CD4-positive, alpha-beta T cell treated with Interleukin-17A for 4 hours (primary cell): Measurements from ENCODE around the gene S100A5.

Experiments used
- DNase-seq: peaks from one replicate; pipeline ENCODE4 v3.0.0-alpha.2; 2020; ENCODE audit warnings: mixed read lengths

The S100A5 gene

DNA sequence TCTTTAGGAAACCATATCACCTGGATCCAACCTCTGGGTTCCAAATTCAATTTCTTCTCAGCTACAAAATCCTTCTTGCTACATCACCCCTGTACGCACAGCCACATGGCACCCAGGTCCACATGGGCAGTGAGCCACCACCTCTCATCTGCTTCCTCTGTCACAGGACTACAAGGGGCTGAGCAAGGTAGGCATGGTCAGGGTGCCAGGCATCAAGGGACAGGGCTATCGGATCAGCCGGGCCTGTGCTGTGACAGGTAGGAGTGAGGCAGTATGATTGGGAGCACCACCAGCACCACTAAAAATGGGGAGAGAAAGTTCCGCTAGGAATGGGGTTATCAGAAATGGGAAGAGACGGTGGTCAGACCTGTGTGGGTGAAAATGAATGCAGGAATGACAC lies 34.3 kb downstream of the S100A5 start:
- no peak for DNase-seq

DNA sequence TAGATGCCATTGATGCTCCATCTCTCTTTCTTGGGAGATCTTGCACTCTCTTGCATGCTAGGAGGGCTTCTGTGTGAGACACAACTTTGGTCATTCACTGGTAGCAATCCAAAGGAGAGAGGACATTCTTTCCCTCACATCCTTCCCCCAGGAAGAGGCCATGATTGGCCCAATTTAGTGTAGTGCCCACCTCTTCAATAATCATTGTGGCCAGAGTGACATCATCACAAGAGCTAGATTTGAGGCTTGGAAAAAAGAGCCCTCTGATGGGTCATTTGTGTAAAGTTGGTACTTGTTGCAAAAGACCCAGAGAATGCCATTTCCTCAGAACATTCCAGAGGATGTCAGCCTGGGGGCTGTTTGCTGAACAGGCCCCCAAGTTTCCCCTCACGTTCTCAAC lies 35.2 kb downstream of the S100A5 start:
- DNase-seq, result no peak

DNA sequence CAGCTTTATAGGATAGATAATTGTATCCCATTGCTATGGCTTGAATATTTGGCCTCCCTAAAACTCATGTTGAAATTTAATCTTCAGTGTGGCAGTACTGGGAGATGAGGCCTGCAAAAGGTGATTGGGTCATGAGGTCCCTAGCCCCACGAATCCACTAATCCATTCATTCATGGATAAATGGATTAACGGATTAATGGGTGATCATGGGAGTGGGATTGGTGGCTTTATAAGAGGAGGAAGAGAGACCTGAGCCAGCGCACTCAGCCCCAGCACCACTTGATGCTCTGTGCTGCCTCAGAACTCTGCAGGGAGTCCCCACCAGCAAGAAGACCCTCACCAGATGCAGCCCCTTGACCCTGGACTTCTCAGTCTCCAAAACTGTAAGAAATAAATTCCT lies 37.0 kb downstream of the S100A5 start:
- no peak for DNase-seq

DNA sequence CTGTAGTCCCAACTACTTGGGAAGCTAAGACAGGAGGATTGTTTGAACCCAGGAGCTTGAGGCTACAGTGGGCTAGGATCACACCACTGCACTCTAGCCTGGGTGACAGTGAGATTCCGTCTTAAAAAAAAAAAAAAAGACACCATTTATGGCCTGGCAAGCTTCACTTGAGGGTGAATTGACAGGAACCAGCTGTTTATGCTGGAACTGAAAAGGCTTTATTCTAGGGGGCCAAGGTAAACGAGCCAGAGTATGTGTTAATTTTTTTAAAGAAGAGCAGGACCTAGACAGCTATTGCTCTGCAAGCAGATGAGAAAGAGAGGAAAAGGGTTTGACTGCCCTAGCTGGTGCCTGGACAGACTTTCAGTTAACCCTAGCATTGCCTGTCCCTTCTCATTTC lies 42.0 kb downstream of the S100A5 start:
- DNase-seq, result no peak

DNA sequence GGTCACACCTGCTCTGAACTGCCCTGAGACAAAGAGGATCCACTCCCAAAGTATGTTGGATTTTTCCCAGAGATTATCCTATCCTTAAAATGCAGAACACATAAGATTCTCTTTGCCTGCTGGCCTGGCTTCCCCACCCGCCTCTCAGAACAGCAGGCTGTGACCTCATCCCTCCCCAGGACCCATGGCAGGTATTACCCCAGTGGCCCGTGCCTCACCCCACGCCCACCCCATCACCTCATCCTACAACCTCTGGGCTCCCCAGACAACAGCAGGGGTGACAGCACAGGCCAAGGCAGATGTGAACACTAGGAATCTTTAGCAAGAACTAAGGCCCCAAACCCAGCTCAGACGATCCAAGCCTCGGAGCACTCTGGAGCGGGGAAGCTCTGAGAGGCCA lies 45.2 kb downstream of the S100A5 start:
- no peak for DNase-seq

DNA sequence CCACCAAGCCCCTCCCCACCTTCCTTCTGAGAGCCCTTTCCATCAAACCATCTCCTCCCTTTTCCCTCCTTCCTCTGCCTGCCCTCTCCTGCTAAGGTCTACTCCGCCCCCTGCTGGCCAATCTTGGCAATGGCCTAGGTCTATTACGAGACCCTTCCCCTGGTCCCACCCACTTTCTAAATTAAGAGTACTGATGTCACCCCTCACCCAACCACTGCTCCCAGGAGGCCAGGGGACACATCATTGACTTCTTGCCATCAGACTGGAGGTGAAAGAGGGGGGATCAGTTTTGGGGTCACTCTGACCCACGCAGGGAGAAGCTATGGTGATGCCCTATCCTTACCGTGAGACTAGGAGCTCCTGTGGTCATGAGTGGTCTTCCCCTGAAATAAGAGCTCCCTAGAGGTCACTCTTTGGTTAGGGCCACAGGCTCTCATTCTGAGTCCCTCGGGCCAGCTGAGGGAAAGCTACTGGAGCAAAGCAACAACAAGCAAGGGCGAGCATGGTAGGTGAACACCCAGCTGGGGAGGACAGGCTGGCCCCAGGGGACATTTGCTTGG lies 45.7 kb downstream of the S100A5 start:
- DNase-seq, result peak; percentile 82

DNA sequence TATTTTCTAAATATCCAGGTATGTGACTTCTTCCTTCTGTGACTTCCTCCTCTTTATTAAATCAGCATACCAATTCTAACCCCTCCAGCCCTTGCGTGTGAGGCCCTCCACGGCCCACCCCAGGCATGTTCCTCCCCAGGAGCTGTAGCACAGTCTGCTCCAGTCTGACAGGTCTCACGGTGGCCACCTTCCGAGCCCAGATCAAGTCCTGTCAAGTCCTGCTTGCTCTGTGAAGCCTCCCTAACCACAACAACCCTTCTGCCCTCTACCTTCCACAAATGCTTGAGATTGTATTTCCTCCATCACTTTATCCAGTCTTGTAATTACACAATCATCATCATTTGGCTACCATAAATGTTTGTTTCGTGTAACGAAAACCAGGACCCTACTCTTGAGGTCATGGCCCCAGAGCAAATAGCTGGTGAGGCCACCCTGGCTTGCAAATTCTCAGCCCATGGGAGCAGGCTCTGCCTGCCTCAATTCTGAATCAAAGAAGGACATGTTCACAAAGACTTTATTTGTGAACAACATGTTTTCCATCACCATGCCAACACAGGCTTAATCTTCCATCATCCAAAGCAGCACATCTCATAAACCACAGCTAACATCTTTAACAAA lies 47.3 kb downstream of the S100A5 start:
- no peak for DNase-seq

DNA sequence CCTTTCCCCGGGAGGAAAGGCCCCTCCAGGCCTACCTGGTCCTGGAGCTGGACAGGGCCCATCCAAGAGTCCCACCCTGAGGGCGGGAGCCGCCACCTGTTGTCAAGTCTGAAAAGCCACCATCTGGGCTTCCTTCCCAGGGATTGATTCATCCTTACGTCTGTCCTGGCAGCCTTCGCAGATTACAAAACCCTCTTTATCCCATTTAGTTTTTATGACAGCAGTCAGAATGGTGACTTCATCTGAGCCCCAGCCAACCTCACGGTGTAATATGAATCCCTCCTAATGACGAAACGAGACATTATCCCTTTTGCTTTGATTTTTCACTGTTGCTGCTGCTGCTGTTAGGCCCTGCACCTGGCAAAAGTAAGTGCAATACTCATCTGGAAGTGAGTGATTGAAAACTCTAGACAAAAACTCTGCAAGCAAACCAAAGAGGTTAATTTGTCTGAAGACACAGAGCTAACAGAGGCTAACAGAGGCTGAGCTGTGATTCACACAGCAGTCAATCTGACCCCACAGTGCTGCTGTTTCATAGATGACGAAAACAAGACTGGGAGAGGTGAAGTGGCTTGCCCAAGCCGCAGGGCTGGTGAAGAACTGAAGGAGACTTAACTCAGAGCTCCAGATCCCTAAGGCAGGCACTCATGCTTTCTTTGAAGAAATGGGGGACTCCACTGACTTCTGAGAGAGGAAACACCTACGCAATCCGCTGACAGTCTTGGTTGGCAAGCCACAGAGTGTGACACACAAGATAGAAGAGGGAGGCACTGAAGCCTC lies 50.3 kb downstream of the S100A5 start:
- no peak for DNase-seq

DNA sequence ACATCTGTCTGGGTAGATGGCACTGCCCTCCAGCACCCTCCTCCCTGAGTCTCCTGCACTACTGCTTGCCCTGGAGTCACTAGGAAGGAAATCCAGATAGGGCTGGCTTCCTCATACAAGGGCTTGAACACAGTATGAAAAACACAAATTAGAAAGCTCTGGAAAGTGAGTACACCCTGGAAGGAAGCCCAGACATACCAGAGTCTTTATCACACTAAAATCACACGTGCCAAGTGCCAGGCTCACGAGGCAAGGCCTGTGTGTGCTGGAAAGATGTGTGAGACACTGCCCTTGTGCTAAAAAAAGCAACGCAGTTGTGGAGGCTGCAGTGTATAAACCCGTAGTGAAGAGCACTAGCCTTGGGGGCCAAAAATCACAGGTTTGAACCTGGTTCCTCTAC lies 52.0 kb downstream of the S100A5 start:
- no peak for DNase-seq

DNA sequence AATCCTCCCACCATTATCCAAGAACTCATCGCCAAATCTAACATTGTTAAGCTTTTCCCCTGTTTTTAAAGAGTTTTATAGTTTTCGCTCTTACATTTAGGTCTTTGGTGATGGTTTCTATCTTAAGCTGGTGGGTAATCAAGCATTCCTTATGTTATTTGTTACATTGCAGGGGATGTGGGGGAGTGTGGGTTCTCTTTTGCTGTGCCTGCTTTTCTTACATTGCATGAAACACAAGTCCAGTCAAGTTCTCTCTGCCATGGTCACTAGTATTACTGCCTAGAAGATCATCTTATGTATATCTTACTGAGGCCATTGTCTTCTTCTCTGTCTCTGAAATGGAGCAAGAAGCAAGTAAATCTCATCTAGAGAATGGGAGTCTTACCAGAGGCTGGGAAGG lies 53.0 kb downstream of the S100A5 start:
- no peak for DNase-seq
